HG03045 (cell line): ENCODE data around the gene UNC45B.
A peak's percentile ranks its signal among the peaks of the same experiment; 100 is the strongest.
"Not testable (repeated sequence)": the region's sequence is repeated elsewhere in the genome, so short reads cannot be mapped to it uniquely, and the experiment has no call there.

Experiments used
- ATAC-seq: cut with Tn5 transposase; IDR thresholded peaks from one replicate; pipeline ENCODE4 v1.9.1; 2021; ENCODE audit warnings: mild to moderate bottlenecking, moderate library complexity; ENCODE audit not compliant: unreplicated experiment

Gene UNC45B

GRCh38 chr17:35141681-35142466, 5.7 kb upstream of the UNC45B start, which contains the start of gene NLE1:
NLE1 (minus strand) TSS chr17:35142303; CDS start chr17:35142275, 28 bp downstream.
- ATAC-seq: peak; percentile 76

GRCh38 chr17:35142467-35142796, 5.2 kb upstream of the UNC45B start:
- no peak for ATAC-seq

- ATAC-seq: no peak
Observed at GRCh38 chr17:35144840-35145239, 2.8 kb upstream of the UNC45B start.

- no peak for ATAC-seq
Observed at GRCh38 chr17:35146214-35146833, 1.3 kb upstream of the UNC45B start.

GRCh38 chr17:35148144-35148543, 527 bp downstream of the UNC45B start:
- ATAC-seq: no peak

- ATAC-seq: no peak
Observed at GRCh38 chr17:35149941-35150340, 2.3 kb downstream of the UNC45B start.

- ATAC-seq: not testable (repeated sequence)
Observed at GRCh38 chr17:35151080-35151479, 3.5 kb downstream of the UNC45B start.

- no peak for ATAC-seq
Observed at GRCh38 chr17:35152421-35153140, 5.0 kb downstream of the UNC45B start.

- ATAC-seq: no peak
Observed at GRCh38 chr17:35154196-35155165, 6.9 kb downstream of the UNC45B start.

GRCh38 chr17:35155246-35155645, 7.6 kb downstream of the UNC45B start:
- ATAC-seq: no peak

GRCh38 chr17:35159940-35160339, 12.3 kb downstream of the UNC45B start:
- no peak for ATAC-seq

GRCh38 chr17:35160354-35161201, 13.0 kb downstream of the UNC45B start:
- ATAC-seq: no peak

GRCh38 chr17:35161281-35161761, 13.7 kb downstream of the UNC45B start:
- no peak for ATAC-seq

GRCh38 chr17:35162755-35163154, 15.1 kb downstream of the UNC45B start:
- no peak for ATAC-seq

- no peak for ATAC-seq
Observed at GRCh38 chr17:35163886-35164285, 16.3 kb downstream of the UNC45B start.

GRCh38 chr17:35164716-35165115, 17.1 kb downstream of the UNC45B start:
- ATAC-seq: no peak

GRCh38 chr17:35166526-35166925, 18.9 kb downstream of the UNC45B start:
- ATAC-seq: no peak

GRCh38 chr17:35167046-35167445, 19.4 kb downstream of the UNC45B start:
- no peak for ATAC-seq

GRCh38 chr17:35167666-35168065, 20.0 kb downstream of the UNC45B start:
- ATAC-seq: no peak
